K562 (cell line): ENCODE results near the gene GULP1. TPM values are rescaled to one million over a fixed set of nuclear protein-coding genes. Genes with fewer than 3 reads are reported as not detected.

Experiments
- ATAC-seq: fragments of 200-7000 bp; cut with Tn5 transposase; 3 replicates; pipeline ENCODE4 v1.9.1; 2020; ENCODE audit warnings: moderate library complexity
- BruUV-seq: library from RNA; stranded (reverse); fragments of 400-500 nt; replicated peaks from 2 replicates; lab custom pipeline; 2021; lab: Mats Ljungman, UMichigan
- CTCF ChIA-PET: fragments of 300-600 bp; formaldehyde crosslinking; extraction: SDS; loops from one replicate; lab custom pipeline; 2021; ENCODE audit warnings: low intra/inter-chr PET ratio; lab: Yijun Ruan, JAX
- POLR2A ChIA-PET: fragments of 300-600, 350-650 bp; sonication (Branson Sonifier 250); formaldehyde crosslinking; extraction: SDS; loops from one replicate; lab custom pipeline; 2021; ENCODE audit warnings: antibody characterized with exemption, inconsistent platforms; lab: Yijun Ruan, JAX
- DNase-seq, 4 experiments: peaks; one replicate each; pipeline versions ENCODE4 v3.0.0 to v3.0.0-alpha.2; 2011 to 2018; ENCODE audit warnings: low spot score in 3 of 4, mixed read lengths in 3 of 4; ENCODE audit errors: extremely low read depth in 1 of 4
- FAIRE-seq: peaks from 2 replicates; lab custom pipeline; 2011; peaks lifted over from hg19 to GRCh38; lab: Jason Lieb, UNC
- H2AFZ ChIP-seq: 2 replicates; pipeline ENCODE4 v1.6.0; 2011; ENCODE audit warnings: low read depth, low read length, control low read depth, inconsistent platforms
- H3K27ac ChIP-seq: fragments of 200-600 bp; 3 replicates; pipeline ENCODE4 v1.8.0; 2011; ENCODE audit warnings: low read depth, mild to moderate bottlenecking, control low read depth, inconsistent platforms, low read length, moderate library complexity, mixed read lengths; ENCODE audit errors: extremely low read depth
- H3K27me3 ChIP-seq, 2 experiments: fragments of 300-600 bp in 1 of 2; 2 replicates in 1 of 2; 3 replicates in 1 of 2; pipeline versions ENCODE4 v1.6.0 to v1.8.0; 2011; ENCODE audit warnings: inconsistent platforms in 2 of 2, low read length in 2 of 2, mild to moderate bottlenecking in 1 of 2, mixed read lengths in 1 of 2, moderate library complexity in 1 of 2; ENCODE audit not compliant: control insufficient read depth in 2 of 2, insufficient read depth in 2 of 2
- H3K36me3 ChIP-seq: fragments of 300-600 bp; 3 replicates; pipeline ENCODE4 v1.8.0; 2011; ENCODE audit warnings: mild to moderate bottlenecking, low read length, inconsistent platforms; ENCODE audit not compliant: control insufficient read depth, insufficient read depth
- H3K4me1 ChIP-seq, 2 experiments: fragments of 200-600 bp in 1 of 2; replicated peaks in 1 of 2; 2 replicates in 1 of 2; 3 replicates in 1 of 2; pipeline versions ENCODE4 v1.5.1 to v1.8.0; 2011; ENCODE audit warnings: inconsistent platforms in 2 of 2, low read length in 2 of 2, mild to moderate bottlenecking in 1 of 2, mixed read lengths in 1 of 2, moderate library complexity in 1 of 2; ENCODE audit not compliant: control insufficient read depth in 2 of 2, insufficient read depth in 2 of 2
- H3K4me2 ChIP-seq: 2 replicates; pipeline ENCODE4 v1.6.1; 2011; ENCODE audit warnings: low read length, control low read depth, inconsistent platforms, mixed read lengths; ENCODE audit not compliant: insufficient read depth
- H3K4me3 ChIP-seq: fragments of 200-600 bp; sonication (generic), shearing (Covaris generic); 2 replicates; pipeline ENCODE4 v1.5.1; 2016; ENCODE audit warnings: control low read depth, inconsistent platforms
- H3K79me2 ChIP-seq: fragments of 200-600 bp; 3 replicates; pipeline ENCODE4 v1.8.0; 2011; ENCODE audit warnings: low read length, inconsistent platforms; ENCODE audit not compliant: control insufficient read depth, insufficient read depth
- H3K9ac ChIP-seq, 2 experiments: 2 replicates each; pipeline versions ENCODE4 v1.6.0 to v1.6.1; 2011; ENCODE audit warnings: low read depth in 2 of 2, low read length in 2 of 2, control low read depth in 1 of 2, inconsistent platforms in 1 of 2, mild to moderate bottlenecking in 1 of 2, mixed read lengths in 1 of 2; ENCODE audit not compliant: insufficient read depth in 1 of 2
- H3K9me1 ChIP-seq: one replicate; pipeline ENCODE4 v1.6.0; 2011; ENCODE audit warnings: inconsistent platforms, mild to moderate bottlenecking, low read length, moderate library complexity; ENCODE audit not compliant: control insufficient read depth, insufficient read depth
- H3K9me3 ChIP-seq: replicated peaks from 2 replicates; pipeline ENCODE4 v1.5.1; 2011; ENCODE audit warnings: low read depth, low read length, inconsistent platforms; ENCODE audit not compliant: control insufficient read depth, insufficient read depth
- H4K20me1 ChIP-seq: replicated peaks from 2 replicates; pipeline ENCODE4 v1.6.1; 2011; ENCODE audit warnings: low read length, inconsistent platforms, mixed read lengths; ENCODE audit not compliant: control insufficient read depth, insufficient read depth
- XRCC4 ChIP-seq: IDR thresholded peaks from one replicate; pipeline ENCODE4 v1.6.1; 2011; ENCODE audit not compliant: insufficient read depth, insufficient read length; ENCODE audit errors: extremely low read depth
- ZNF316 ChIP-seq: fragments of 450-650 bp; IDR thresholded peaks from 2 replicates; pipeline ENCODE4 v1.6.1; 2016
- ZNF561 ChIP-seq: fragments of 450-650 bp; formaldehyde crosslinking; conservative IDR thresholded peaks from 2 replicates; pipeline ENCODE4 v1.4.0; 2020; ENCODE audit warnings: mild to moderate bottlenecking, moderate library complexity
- WGBS: fragments of 100-300 bp; shearing (Covaris generic); methylation state at CpG from one replicate; pipeline ENCODE4 v1.1.6; 2016; ENCODE audit warnings: low coverage, mixed read lengths; ENCODE audit not compliant: insufficient coverage; ENCODE audit errors: missing lambda C conversion rate; 5-methylcytosine and 5-hydroxymethylcytosine counted together
- in situ Hi-C: fragments of 300-500 bp; cut with MboI; formaldehyde crosslinking; loops from 4 replicates; pipeline ENCODE4 v1.15.0; 2018; ENCODE audit warnings: inconsistent platforms, mixed read lengths
- intact Hi-C: fragments of 100-400 bp; cut with micrococcal nuclease; formaldehyde crosslinking; loops from 2 replicates; pipeline ENCODE4 v1.14.2; 2022
- polyA plus RNA-seq, 8 experiments: library from polyadenylated mRNA; depleted of rRNA in 4 of 8; stranded (reverse) in 5 of 8; unstranded in 3 of 8; fragments of >200 nt; fragmentation: Nextera tagmentation in 2 of 8; fragmentation: Illumina TruSeq in 1 of 8; extraction: Ambion mirVana in 2 of 8; extraction: Trizol in 1 of 8; gene quantifications; 2 replicates each; pipeline versions ENCODE4 v1.2.1 to v1.2.3, GENCODE V29; 2011 to 2014; ENCODE audit warnings: inconsistent platforms in 1 of 8, missing spikeins in 1 of 8
- total RNA-seq, 7 experiments: library from RNA; depleted of rRNA in 6 of 7; stranded (reverse); fragments of >200 nt in 6 of 7; fragmentation: Illumina TruSeq in 2 of 7; extraction: Trizol in 2 of 7; gene quantifications; 2 replicates each; pipeline versions ENCODE4 v1.2.1 to v1.2.3, GENCODE V29; 2011 to 2021; ENCODE audit warnings: low replicate concordance in 1 of 7
- TF ChIP-seq, protein P1 (sequence below): fragments of 450-650 bp; IDR thresholded peaks from 2 replicates; pipeline ENCODE4 v1.6.1; 2018; ENCODE audit not compliant: partially characterized antibody
- TF ChIP-seq, protein P2 (sequence below), 2 experiments: fragments of 450-650 bp; conservative IDR thresholded peaks; 2 replicates each; pipeline ENCODE4 v1.6.1; 2017; ENCODE audit warnings: mild to moderate bottlenecking in 2 of 2, moderate library complexity in 2 of 2
- TF ChIP-seq, protein P3 (sequence below), 2 experiments: IDR thresholded peaks in 1 of 2; conservative IDR thresholded peaks in 1 of 2; 2 replicates each; pipeline ENCODE4 v1.6.1; 2016; ENCODE audit warnings: low read depth in 2 of 2, mild to moderate bottlenecking in 1 of 2, missing compliant biosample characterization in 1 of 2, missing genetic modification characterization in 1 of 2, moderate library complexity in 1 of 2

GULP1 gene
- total and polyA plus RNA-seq, 9 of the 15 experiments (the other 6 are each of a cell fraction or from before 2014, with no cell fraction given) = 8.5 to 25.3 (median 19.5) TPM

DNA sequence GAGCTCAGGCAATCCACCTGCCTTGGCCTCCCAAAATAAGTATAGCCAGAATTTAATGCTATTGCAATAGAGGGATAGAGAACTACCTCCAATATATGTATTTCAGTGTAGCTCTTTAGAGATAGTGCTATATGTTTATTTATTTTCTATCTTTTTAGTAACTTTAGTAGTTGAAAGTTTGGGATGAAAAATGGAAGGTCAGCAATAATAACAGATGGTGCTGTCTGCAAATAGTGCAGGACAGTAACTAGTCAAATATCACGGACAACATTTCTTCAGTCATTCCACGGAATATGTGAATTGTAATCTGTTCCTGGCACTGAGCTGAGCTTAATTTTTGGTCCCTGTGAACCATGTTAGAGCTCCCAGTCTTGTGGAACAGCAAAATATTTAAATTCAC is 43.2 kb upstream of the GULP1 start:
- Histone ChIP-seq H3K36me3 (no peaks in the 10 kb centered on the region), H3K79me2 (peaks cover 44% of the 10 kb centered on the region), H2AFZ (no peak overlapping the region), H3K9me3 (no peaks in the 10 kb centered on the region), H3K4me3 (no peak overlapping the region), H3K27ac (no peak overlapping the region), H3K27me3 (no peaks in the 10 kb centered on the region), H3K4me1 (no peaks in the 10 kb centered on the region), H3K4me2 (no peak overlapping the region), H3K9me1 (no peaks in the 10 kb centered on the region), H4K20me1 (no peaks in the 10 kb centered on the region), H3K9ac (no peak overlapping the region)
- CTCF ChIA-PET = interaction anchor here (0.6 kb wide), 1 partner anchor 34 kb away, joined by 3 read pairs; no protein-coding TSS in a partner anchor
- DNase-seq = no peak
- no peak for ATAC-seq
- no TSS peak for BruUV-seq
- WGBS = 73% methylated on average over 2 of the region's 2 CpGs
- FAIRE-seq = no peak
- POLR2A ChIA-PET = no interaction called here
- in situ Hi-C loops = no loop called here
- TF ChIP-seq ZNF316 = peak; percentile 33; the same call in 1 of the 2 replicates
- TF ChIP-seq ZNF561 (CRISPR knock-in tag) = no peak
- intact Hi-C loops = no loop called here

DNA sequence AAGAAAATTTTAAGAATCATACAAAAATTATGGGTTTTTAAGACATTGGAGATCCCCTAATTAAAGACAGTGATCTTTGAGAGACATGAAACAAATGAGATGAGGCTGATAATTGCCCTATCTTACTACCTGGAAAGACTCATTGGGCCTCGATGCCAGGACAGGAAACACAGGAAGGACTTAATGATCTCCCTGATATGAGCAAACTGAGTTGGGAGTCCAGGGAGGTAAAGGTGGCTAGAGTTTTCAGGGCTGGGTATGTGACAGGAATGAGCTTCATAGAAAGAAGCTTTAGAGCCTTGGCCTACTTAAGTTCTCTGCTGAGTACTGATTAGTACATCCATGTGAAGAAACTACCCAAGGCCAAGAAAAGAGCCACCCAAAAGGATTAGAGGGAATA is 40.6 kb upstream of the GULP1 start:
- Histone ChIP-seq H3K27ac (no peak overlapping the region), H3K9me3 (no peaks in the 10 kb centered on the region), H3K27me3 (no peaks in the 10 kb centered on the region), H3K4me2 (no peak overlapping the region), H3K79me2 (peaks cover 51% of the 10 kb centered on the region), H2AFZ (no peak overlapping the region), H3K4me3 (no peak overlapping the region), H3K4me1 (no peaks in the 10 kb centered on the region), H3K9me1 (no peaks in the 10 kb centered on the region), H4K20me1 (no peaks in the 10 kb centered on the region), H3K36me3 (no peaks in the 10 kb centered on the region), H3K9ac (no peak overlapping the region)
- POLR2A ChIA-PET = no interaction called here
- in situ Hi-C loops = no loop called here
- ATAC-seq (no peak), DNase-seq (no peak), FAIRE-seq (no peak)
- CTCF ChIA-PET = no interaction called here
- intact Hi-C loops = no loop called here
- 67% methylated on average over 1 of the region's 1 CpG for WGBS
- no TSS peak for BruUV-seq
- TF ChIP-seq, protein P1, sequence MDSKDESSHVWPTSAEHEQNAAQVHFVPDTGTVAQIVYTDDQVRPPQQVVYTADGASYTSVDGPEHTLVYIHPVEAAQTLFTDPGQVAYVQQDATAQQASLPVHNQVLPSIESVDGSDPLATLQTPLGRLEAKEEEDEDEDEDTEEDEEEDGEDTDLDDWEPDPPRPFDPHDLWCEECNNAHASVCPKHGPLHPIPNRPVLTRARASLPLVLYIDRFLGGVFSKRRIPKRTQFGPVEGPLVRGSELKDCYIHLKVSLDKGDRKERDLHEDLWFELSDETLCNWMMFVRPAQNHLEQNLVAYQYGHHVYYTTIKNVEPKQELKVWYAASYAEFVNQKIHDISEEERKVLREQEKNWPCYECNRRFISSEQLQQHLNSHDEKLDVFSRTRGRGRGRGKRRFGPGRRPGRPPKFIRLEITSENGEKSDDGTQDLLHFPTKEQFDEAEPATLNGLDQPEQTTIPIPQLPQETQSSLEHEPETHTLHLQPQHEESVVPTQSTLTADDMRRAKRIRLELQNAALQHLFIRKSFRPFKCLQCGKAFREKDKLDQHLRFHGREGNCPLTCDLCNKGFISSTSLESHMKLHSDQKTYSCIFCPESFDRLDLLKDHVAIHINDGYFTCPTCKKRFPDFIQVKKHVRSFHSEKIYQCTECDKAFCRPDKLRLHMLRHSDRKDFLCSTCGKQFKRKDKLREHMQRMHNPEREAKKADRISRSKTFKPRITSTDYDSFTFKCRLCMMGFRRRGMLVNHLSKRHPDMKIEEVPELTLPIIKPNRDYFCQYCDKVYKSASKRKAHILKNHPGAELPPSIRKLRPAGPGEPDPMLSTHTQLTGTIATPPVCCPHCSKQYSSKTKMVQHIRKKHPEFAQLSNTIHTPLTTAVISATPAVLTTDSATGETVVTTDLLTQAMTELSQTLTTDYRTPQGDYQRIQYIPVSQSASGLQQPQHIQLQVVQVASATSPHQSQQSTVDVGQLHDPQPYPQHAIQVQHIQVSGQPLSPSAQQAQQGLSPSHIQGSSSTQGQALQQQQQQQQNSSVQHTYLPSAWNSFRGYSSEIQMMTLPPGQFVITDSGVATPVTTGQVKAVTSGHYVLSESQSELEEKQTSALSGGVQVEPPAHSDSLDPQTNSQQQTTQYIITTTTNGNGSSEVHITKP = no peak
- TF ChIP-seq XRCC4 = no peak
- TF ChIP-seq, protein P2, sequence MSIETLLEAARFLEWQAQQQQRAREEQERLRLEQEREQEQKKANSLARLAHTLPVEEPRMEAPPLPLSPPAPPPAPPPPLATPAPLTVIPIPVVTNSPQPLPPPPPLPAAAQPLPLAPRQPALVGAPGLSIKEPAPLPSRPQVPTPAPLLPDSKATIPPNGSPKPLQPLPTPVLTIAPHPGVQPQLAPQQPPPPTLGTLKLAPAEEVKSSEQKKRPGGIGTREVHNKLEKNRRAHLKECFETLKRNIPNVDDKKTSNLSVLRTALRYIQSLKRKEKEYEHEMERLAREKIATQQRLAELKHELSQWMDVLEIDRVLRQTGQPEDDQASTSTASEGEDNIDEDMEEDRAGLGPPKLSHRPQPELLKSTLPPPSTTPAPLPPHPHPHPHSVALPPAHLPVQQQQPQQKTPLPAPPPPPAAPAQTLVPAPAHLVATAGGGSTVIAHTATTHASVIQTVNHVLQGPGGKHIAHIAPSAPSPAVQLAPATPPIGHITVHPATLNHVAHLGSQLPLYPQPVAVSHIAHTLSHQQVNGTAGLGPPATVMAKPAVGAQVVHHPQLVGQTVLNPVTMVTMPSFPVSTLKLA (conservative IDR thresholded peaks at IDR 0.05) = no peak
- TF ChIP-seq, protein P3, sequence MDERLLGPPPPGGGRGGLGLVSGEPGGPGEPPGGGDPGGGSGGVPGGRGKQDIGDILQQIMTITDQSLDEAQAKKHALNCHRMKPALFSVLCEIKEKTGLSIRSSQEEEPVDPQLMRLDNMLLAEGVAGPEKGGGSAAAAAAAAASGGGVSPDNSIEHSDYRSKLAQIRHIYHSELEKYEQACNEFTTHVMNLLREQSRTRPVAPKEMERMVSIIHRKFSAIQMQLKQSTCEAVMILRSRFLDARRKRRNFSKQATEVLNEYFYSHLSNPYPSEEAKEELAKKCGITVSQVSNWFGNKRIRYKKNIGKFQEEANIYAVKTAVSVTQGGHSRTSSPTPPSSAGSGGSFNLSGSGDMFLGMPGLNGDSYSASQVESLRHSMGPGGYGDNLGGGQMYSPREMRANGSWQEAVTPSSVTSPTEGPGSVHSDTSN (CRISPR knock-in tag; IDR thresholded peaks at IDR 0.05; ENCODE audit: low read depth) = no peak
- TF ChIP-seq, protein P3 (tag; conservative IDR thresholded peaks at IDR 0.05; ENCODE audit: low read depth) = no peak
